ENCODE data around the gene CTSK. TPM values are rescaled to one million over a fixed set of nuclear protein-coding genes. Genes with fewer than 3 reads are reported as not detected.

Gene CTSK
- total and polyA plus RNA-seq, 2 of the 4 experiments (the other 2 are of a cell fraction): 7.7 to 15.1 TPM

- Histone ChIP-seq H3K36me3 (ENCODE audit: control insufficient read depth, insufficient read depth, low read length) (no peaks in the 10 kb centered on the region), H3K4me2 (ENCODE audit: low read depth, low read length) (no peak overlapping the region), H3K18ac (ENCODE audit: low read depth, low read length) (no peak overlapping the region), H3K79me1 (ENCODE audit: low read depth in 1 of 2, low read length in 2 of 2) (no peaks in the 10 kb centered on the region), H3K4ac (ENCODE audit: low read depth, low read length) (no peak overlapping the region), H2AK9ac (replicated peaks; ENCODE audit: low read depth, low read length, poor library complexity) (no peak overlapping the region), H2BK120ac (ENCODE audit: low read depth, low read length) (no peak overlapping the region), H3K9me1 (ENCODE audit: insufficient read depth, low read length) (no peaks in the 10 kb centered on the region; the same call in 1 of the 2 replicates), H3K4me3 (ENCODE audit: insufficient read depth, low read depth, low read length) (no peak overlapping the region), H4K5ac (ENCODE audit: low read depth, low read length) (no peak overlapping the region), H4K20me1 (ENCODE audit: insufficient read depth, low read length) (no peaks in the 10 kb centered on the region; the same call in 1 of the 2 replicates), H2BK5ac (ENCODE audit: low read depth, low read length, poor library complexity, severe bottlenecking) (no peak overlapping the region), H3K9ac (ENCODE audit: low read depth, low read length) (no peak overlapping the region), H3K9me3 (ENCODE audit: control insufficient read depth, insufficient read depth, low read length) (peaks cover 3% of the 10 kb centered on the region), H3K4me1 (ENCODE audit: control insufficient read depth, insufficient read depth, low read length) (peaks cover 5% of the 10 kb centered on the region), H2AFZ (replicated peaks; ENCODE audit: low read length, poor library complexity) (no peak overlapping the region), H4K91ac (ENCODE audit: insufficient read depth, low read depth, low read length) (no peak overlapping the region), H3K56ac (ENCODE audit: extremely low read depth, insufficient read depth, low read length) (no peak overlapping the region), H3K27me3 (ENCODE audit: control insufficient read depth, insufficient read depth, low read length) (no peaks in the 10 kb centered on the region), H2BK15ac (ENCODE audit: low read depth, low read length) (no peak overlapping the region), H3K14ac (replicated peaks; ENCODE audit: low read depth, low read length) (no peak overlapping the region), H2BK20ac (ENCODE audit: low read depth, low read length) (no peak overlapping the region), H2AK5ac (ENCODE audit: low read depth, low read length) (no peak overlapping the region), H4K8ac (ENCODE audit: low read depth in 2 of 2, low read length in 2 of 2) (no peak overlapping the region), H3K27ac (ENCODE audit: insufficient read depth, low read length) (no peak overlapping the region), H3K23ac (ENCODE audit: low read depth, low read length) (no peak overlapping the region)
- BruUV-seq (replicated peaks): no TSS peak
- CTCF ChIA-PET: interaction anchor here (0.6 kb wide), 1 partner anchor 13 kb away, joined by 6 read pairs; no protein-coding TSS in a partner anchor
- POLR2A ChIA-PET (ENCODE audit: unreplicated experiment): no interaction called here
- ATAC-seq (ENCODE audit: low read depth) (no peak), DNase-seq (no peak)
- dilution Hi-C loops (cut with HindIII; ENCODE audit: low sequenced_read_pairs, unreplicated experiment): no loop called here
- intact Hi-C loops (cut with micrococcal nuclease): no loop called here
- no CpG with 5 or more reads among the region's 3 CpGs for WGBS, 2 experiments (ENCODE audit: extremely low coverage in 2 of 2, insufficient read length in 1 of 2)
- TF ChIP-seq FOS (IDR thresholded peaks at IDR 0.05; ENCODE audit: low read depth, low read length): no peak
- TF ChIP-seq MXI1 (IDR thresholded peaks at IDR 0.05; ENCODE audit: borderline replicate concordance, low read depth, low read length): no peak
- no peak for TF ChIP-seq RFX5 (IDR thresholded peaks at IDR 0.05; ENCODE audit: low read depth, low read length)
- no peak for TF ChIP-seq POLR2A (IDR thresholded peaks at IDR 0.05; ENCODE audit: low read depth, low read length)
- TF ChIP-seq BHLHE40 (IDR thresholded peaks at IDR 0.05; ENCODE audit: low read depth, low read length): no peak
- TF ChIP-seq CEBPB (IDR thresholded peaks at IDR 0.05; ENCODE audit: low read depth, low read length): no peak
- TF ChIP-seq RAD21 (IDR thresholded peaks at IDR 0.05; ENCODE audit: low read length): no peak
- TF ChIP-seq NFE2L2 (IDR thresholded peaks at IDR 0.05; ENCODE audit: low read depth, low read length): no peak
- TF ChIP-seq CHD1 (IDR thresholded peaks at IDR 0.05; ENCODE audit: low read depth, low read length): no peak
- TF ChIP-seq, protein P1, sequence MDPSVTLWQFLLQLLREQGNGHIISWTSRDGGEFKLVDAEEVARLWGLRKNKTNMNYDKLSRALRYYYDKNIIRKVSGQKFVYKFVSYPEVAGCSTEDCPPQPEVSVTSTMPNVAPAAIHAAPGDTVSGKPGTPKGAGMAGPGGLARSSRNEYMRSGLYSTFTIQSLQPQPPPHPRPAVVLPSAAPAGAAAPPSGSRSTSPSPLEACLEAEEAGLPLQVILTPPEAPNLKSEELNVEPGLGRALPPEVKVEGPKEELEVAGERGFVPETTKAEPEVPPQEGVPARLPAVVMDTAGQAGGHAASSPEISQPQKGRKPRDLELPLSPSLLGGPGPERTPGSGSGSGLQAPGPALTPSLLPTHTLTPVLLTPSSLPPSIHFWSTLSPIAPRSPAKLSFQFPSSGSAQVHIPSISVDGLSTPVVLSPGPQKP (IDR thresholded peaks at IDR 0.05; ENCODE audit: borderline replicate concordance, low read depth, low read length): no peak
- no peak for TF ChIP-seq RCOR1 (IDR thresholded peaks at IDR 0.05; ENCODE audit: insufficient replicate concordance, low read length)
- TF ChIP-seq, protein P2, sequence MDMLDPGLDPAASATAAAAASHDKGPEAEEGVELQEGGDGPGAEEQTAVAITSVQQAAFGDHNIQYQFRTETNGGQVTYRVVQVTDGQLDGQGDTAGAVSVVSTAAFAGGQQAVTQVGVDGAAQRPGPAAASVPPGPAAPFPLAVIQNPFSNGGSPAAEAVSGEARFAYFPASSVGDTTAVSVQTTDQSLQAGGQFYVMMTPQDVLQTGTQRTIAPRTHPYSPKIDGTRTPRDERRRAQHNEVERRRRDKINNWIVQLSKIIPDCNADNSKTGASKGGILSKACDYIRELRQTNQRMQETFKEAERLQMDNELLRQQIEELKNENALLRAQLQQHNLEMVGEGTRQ (IDR thresholded peaks at IDR 0.05; ENCODE audit: low read depth, low read length): no peak
- TF ChIP-seq, protein P3, sequence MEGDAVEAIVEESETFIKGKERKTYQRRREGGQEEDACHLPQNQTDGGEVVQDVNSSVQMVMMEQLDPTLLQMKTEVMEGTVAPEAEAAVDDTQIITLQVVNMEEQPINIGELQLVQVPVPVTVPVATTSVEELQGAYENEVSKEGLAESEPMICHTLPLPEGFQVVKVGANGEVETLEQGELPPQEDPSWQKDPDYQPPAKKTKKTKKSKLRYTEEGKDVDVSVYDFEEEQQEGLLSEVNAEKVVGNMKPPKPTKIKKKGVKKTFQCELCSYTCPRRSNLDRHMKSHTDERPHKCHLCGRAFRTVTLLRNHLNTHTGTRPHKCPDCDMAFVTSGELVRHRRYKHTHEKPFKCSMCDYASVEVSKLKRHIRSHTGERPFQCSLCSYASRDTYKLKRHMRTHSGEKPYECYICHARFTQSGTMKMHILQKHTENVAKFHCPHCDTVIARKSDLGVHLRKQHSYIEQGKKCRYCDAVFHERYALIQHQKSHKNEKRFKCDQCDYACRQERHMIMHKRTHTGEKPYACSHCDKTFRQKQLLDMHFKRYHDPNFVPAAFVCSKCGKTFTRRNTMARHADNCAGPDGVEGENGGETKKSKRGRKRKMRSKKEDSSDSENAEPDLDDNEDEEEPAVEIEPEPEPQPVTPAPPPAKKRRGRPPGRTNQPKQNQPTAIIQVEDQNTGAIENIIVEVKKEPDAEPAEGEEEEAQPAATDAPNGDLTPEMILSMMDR (conservative IDR thresholded peaks at IDR 0.05; ENCODE audit: low read depth, low read length): no peak
- no peak for TF ChIP-seq SMC3 (IDR thresholded peaks at IDR 0.05; ENCODE audit: low read depth, low read length)
- in situ Hi-C loops (cut with MboI; ENCODE audit: low sequenced_read_pairs): no loop called here
Measured at GRCh38 chr1:150760013-150760412, 48.0 kb downstream of the CTSK start.

Data from IMR-90 (cell line).